OCI-LY7 (cell line): Measurements from ENCODE around the gene PKN3.

Experiments
- EZH2phosphoT487 ChIP-seq: fragments of 200-600 bp; sonication (generic); IDR thresholded peaks from 2 replicates; pipeline ENCODE4 v1.6.1; 2018; ENCODE audit warnings: low read depth, borderline replicate concordance, mild to moderate bottlenecking, mixed run types, antibody characterized with exemption, low read length, moderate library complexity, mixed read lengths
- TF ChIP-seq, protein P1 (sequence below): fragments of 200-600 bp; sonication (generic); conservative IDR thresholded peaks from 2 replicates; pipeline ENCODE4 v1.5.1; 2014; ENCODE audit warnings: mild to moderate bottlenecking, antibody characterized with exemption, low read length, moderate library complexity, mixed read lengths

DNA sequence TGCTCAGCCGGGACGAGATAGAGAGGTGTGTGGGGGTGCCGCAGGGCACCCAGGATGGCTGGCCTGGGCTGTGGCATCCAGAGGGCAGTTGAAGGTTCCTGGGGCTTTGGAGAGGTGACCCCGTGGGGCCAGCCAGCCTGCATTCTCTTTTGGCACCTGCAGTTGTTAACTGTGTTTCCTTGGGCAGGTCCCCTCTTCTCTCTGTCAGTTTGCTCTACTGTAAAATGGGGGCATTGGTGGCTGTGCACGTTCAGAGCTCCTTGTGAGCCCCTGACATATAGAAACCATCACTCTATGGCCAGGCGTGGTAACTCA is 13.1 kb downstream of the PKN3 start:
- TF ChIP-seq, protein P1, sequence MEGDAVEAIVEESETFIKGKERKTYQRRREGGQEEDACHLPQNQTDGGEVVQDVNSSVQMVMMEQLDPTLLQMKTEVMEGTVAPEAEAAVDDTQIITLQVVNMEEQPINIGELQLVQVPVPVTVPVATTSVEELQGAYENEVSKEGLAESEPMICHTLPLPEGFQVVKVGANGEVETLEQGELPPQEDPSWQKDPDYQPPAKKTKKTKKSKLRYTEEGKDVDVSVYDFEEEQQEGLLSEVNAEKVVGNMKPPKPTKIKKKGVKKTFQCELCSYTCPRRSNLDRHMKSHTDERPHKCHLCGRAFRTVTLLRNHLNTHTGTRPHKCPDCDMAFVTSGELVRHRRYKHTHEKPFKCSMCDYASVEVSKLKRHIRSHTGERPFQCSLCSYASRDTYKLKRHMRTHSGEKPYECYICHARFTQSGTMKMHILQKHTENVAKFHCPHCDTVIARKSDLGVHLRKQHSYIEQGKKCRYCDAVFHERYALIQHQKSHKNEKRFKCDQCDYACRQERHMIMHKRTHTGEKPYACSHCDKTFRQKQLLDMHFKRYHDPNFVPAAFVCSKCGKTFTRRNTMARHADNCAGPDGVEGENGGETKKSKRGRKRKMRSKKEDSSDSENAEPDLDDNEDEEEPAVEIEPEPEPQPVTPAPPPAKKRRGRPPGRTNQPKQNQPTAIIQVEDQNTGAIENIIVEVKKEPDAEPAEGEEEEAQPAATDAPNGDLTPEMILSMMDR, result no peak
- no peak for TF ChIP-seq EZH2phosphoT487
